HG03103 (cell line): ENCODE measurements around the gene RALGAPA2.
A peak's percentile ranks its signal among the peaks of the same experiment; 100 is the strongest.

Experiments used
- ATAC-seq: cut with Tn5 transposase; IDR thresholded peaks from one replicate; pipeline ENCODE4 v1.9.1; 2021; ENCODE audit warnings: low read depth; ENCODE audit not compliant: unreplicated experiment

Gene RALGAPA2

GRCh38 chr20:20637998-20638725, 74.3 kb downstream of the RALGAPA2 start:
- ATAC-seq = no peak

- no peak for ATAC-seq
These were observed 77.4 kb downstream of the RALGAPA2 start for GRCh38 chr20:20635006-20635405.

GRCh38 chr20:20632644-20633043, 79.8 kb downstream of the RALGAPA2 start:
- no peak for ATAC-seq

- no peak for ATAC-seq
These were observed 81.9 kb downstream of the RALGAPA2 start for GRCh38 chr20:20630551-20630950.

GRCh38 chr20:20629556-20630188, 82.8 kb downstream of the RALGAPA2 start:
- ATAC-seq = no peak

- ATAC-seq = no peak
These were observed 84.1 kb downstream of the RALGAPA2 start for GRCh38 chr20:20628314-20628713.

- no peak for ATAC-seq
These were observed 85.0 kb downstream of the RALGAPA2 start for GRCh38 chr20:20627471-20627870.

- ATAC-seq = no peak
These were observed 87.5 kb downstream of the RALGAPA2 start for GRCh38 chr20:20624914-20625313.

GRCh38 chr20:20621195-20621594, 91.2 kb downstream of the RALGAPA2 start:
- ATAC-seq = no peak

GRCh38 chr20:20614391-20614790, 98.1 kb downstream of the RALGAPA2 start:
- no peak for ATAC-seq

GRCh38 chr20:20612251-20612650, 100.2 kb downstream of the RALGAPA2 start:
- no peak for ATAC-seq

GRCh38 chr20:20611167-20611566, 101.3 kb downstream of the RALGAPA2 start:
- no peak for ATAC-seq

GRCh38 chr20:20609522-20609921, 102.9 kb downstream of the RALGAPA2 start:
- no peak for ATAC-seq

GRCh38 chr20:20608641-20609040, 103.8 kb downstream of the RALGAPA2 start:
- ATAC-seq = no peak

- no peak for ATAC-seq
These were observed 104.4 kb downstream of the RALGAPA2 start for GRCh38 chr20:20608041-20608440.

GRCh38 chr20:20606881-20607280, 105.6 kb downstream of the RALGAPA2 start:
- ATAC-seq = no peak

GRCh38 chr20:20606050-20606449, 106.4 kb downstream of the RALGAPA2 start:
- ATAC-seq = no peak

- ATAC-seq = no peak
These were observed 107.5 kb downstream of the RALGAPA2 start for GRCh38 chr20:20604907-20605306.

GRCh38 chr20:20604357-20604756, 108.1 kb downstream of the RALGAPA2 start:
- ATAC-seq = no peak

GRCh38 chr20:20603339-20603990, 109.0 kb downstream of the RALGAPA2 start:
- peak; percentile 97 for ATAC-seq

- no peak for ATAC-seq
These were observed 114.5 kb downstream of the RALGAPA2 start for GRCh38 chr20:20597966-20598365.

GRCh38 chr20:20594171-20594530, 118.3 kb downstream of the RALGAPA2 start:
- ATAC-seq = no peak
